HG02973 (cell line): Measurements from ENCODE around the gene PLD3.

Experiments
- ATAC-seq: cut with Tn5 transposase; IDR thresholded peaks from one replicate; pipeline ENCODE4 v1.9.1; 2021; ENCODE audit warnings: moderate library complexity; ENCODE audit not compliant: unreplicated experiment

The PLD3 gene, protein sequence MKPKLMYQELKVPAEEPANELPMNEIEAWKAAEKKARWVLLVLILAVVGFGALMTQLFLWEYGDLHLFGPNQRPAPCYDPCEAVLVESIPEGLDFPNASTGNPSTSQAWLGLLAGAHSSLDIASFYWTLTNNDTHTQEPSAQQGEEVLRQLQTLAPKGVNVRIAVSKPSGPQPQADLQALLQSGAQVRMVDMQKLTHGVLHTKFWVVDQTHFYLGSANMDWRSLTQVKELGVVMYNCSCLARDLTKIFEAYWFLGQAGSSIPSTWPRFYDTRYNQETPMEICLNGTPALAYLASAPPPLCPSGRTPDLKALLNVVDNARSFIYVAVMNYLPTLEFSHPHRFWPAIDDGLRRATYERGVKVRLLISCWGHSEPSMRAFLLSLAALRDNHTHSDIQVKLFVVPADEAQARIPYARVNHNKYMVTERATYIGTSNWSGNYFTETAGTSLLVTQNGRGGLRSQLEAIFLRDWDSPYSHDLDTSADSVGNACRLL

DNA sequence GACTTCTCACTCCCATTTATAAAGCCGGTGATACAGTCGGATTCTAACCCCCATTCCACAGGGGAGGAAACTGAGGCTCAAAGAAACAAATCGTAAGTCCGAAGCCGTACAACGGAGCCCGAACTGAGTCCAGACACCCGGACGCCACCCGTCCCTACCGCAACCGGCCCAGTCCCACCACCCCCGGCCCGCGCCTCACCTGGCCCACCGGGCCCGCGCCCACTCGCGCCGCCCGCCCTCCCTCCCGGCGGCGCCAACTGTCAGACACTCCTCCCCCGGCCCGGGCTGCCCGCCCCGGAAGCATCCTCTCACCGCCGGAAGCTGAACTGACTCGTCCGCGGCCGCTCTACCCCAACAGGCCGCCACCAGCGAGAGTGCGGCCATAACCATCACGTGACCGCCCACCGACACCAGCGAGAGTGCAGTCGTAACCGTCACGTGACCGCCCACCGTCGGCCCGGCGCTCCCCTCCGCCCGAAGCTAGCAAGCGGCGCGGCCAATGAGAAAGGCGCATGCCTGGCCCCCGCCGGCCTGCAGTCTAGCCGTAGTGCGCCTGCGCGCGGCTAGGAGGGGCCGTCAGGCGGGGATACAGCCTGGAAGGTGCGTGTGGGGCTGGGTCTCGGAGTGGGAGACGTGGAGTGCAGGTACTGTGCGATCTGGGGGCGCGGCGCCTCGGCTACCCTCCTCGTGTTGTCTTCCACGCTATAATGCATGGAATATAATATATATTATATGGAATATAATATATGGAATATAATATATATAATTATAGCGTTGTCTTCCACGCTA lies at the start of gene PLD3, which contains the start of gene C19orf47:
PLD3 (plus strand) TSS at position 571 of the 789 bp plus-strand sequence. CDS start 17,789 bp downstream, outside the sequence.
C19orf47 (minus strand) TSS at position 273 of the 789 bp plus-strand sequence. CDS start 6,540 bp downstream, outside the sequence.
- ATAC-seq, result peak; percentile 92

DNA sequence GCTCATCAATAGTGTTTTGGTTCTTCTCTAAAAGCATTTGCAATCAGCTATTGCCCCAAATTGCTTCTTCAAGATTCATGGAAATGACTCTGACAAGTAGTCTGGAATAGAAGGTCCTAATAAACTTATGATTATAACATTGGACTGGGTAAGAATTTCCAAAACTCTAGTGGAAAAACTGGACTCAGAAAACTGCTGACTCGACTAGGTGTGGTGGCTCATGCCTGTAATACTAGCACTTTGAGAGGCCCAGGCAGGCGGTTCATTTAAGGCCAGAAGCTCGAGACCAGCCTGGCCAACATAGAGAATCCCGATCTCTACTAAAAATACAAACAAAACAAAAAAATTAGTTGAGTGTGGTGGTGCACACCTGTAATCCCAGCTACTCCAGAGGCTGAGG lies 47.8 kb upstream of the PLD3 start:
- ATAC-seq, result no peak

DNA sequence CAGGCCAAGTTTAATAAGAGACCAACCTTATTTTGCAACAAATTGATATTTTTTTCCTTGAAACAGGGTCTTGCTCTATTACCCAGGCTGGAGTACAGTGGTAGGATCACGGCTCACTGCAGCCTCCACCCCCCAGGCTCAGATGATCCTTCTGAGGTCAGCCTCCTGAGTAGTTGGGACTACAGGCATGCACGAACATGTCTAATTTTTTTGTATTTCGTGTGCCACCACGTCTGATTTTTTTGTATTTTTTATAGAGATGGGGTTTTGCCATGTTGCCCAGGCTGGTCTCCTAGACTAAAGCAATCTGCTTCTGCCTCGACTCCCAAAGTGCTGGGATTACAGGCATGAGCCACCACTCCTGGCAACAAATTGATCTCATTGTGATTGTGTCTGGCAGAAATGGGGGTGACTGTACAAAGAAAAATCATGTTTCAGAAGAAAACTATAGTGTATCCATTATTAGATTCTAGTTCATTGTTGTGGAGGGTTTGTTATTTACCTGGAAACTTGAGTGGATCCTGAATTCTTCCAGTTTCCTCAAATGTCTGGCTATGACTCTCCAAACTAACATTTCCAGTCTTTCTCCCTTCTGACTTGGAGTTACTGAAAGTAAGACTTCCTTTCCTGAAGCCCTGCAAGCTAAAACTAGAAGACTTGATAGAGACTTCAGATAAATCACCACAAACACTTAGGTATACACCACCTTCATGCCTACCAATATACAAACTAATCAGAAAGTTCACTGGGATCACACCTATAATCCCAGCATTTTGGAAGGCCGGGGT lies 46.1 kb upstream of the PLD3 start:
- no peak for ATAC-seq

DNA sequence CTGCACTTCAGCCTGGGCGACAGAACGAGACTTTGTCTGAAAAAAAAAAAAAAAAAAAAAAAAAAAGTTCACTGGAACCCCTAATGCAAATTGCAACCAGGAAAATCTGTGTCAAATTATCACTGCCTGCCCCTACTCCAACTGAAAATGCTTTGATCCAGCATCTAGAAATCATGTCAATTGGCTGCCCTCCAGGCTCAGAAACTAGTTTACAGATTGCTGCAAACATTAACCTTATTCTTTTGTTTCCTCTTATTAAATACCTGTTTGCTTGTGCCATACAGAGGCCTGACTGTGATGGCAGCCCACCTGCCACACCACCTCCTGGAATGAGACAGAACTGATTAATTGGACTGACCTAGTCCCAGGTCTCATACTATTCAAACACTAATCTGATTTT lies 44.7 kb upstream of the PLD3 start:
- no peak for ATAC-seq

DNA sequence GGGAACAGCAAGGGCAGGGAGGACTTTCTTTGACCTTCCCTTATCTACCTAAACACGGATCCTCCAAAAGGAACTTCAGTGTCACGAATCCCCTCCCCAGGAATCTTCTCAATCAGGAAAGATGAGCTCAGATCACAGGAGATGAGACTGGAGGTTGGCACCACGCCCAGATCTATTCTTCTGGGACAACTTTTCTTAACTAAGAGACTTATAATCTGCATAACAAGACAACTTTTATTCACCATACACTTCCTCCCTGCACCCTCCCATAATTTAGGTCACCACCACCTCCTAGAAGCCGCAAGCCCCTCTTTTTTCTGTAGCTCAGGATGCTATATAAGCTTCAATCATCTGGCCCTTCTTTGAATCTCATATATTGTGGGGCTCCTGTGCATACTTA lies 44.2 kb upstream of the PLD3 start:
- no peak for ATAC-seq

DNA sequence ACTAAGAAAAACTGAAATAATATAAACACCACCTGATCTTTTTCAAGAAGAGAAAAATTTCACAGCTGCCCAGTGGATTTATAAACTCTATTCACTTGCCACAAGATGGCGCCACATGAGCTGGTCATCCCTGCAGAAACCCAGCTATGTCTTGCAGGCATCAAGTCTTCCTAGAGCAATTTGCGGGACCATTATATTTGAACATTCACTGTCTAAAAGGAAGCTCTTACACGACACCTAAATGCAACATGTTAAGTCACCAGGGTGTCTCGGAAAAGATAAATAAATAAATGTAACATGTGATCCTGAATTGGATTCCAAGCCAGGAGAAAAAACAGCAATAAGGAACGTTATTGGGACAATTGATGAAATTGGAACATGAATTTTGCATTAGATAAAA lies 43.1 kb upstream of the PLD3 start:
- no peak for ATAC-seq

DNA sequence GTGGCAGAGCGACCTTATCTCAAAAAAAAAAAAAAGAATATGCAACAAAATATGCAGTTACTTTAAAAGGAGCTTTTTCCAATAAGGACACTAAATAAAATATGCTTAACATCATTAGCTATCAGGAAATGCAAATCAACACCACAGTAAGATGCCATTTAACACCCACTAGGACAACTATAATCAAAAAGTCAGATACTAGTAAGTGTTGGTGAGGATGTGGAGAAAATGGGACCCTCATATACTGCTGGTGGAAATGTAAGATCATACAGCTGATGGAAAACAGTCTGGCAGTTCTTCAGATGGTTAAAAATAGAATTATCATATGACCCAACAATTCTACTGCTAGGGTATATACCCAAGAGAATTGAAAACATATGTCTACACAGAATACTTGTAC lies 38.8 kb upstream of the PLD3 start:
- no peak for ATAC-seq

DNA sequence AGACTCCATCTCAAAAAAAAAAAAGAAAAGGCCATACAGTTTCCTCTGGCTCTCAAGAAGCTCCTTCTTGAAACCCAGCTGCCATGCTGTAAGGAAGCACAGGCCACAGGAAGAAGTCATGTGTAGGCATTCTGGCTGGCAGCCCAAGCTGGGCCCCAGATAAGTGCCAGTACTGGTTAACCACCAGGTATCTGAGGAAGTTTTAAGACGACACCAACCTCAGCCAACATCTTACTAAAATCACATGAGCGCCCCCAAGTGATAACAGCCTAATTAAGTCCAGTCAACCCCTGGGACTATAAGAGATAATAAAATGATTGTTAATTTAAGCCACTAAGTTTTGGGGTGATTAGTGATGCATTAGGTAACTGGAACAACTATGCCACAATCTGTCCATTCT lies 36.0 kb upstream of the PLD3 start:
- ATAC-seq, result no peak

DNA sequence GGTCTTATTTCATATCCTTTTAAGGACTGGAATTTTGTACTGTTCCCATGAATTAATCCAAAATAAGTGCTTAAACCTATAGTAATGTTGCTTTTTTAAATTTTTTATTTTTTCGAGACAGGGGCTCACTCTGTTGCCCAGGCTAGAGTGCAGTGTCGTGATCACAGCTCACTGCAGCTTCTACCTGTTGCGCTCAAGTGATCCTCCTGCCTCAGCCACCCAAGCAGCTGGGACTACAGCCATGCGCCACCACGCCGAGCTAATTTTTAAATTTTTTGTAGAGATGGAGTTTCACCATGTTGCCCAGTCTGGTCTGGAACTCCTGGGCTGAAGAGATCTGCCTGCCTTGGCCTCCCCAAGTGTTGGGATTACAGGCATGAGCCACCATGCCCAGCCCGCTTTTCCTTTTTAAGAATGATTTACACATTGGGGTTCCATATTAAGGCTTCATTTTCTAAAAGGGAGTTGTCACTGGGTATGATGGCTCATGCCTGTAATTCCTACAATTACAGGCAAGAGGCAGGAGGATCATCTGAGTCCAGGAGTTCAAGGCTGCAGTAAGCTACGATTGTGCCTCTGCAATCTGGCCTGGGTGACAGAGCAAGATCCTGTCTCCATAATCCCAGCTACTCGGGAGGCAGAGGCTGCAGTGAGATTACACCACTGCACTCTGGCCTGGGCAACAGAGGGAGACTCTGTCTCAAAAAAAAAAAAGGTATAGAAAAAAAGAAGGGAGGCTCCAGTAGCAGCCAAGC lies 35.1 kb upstream of the PLD3 start:
- no peak for ATAC-seq

DNA sequence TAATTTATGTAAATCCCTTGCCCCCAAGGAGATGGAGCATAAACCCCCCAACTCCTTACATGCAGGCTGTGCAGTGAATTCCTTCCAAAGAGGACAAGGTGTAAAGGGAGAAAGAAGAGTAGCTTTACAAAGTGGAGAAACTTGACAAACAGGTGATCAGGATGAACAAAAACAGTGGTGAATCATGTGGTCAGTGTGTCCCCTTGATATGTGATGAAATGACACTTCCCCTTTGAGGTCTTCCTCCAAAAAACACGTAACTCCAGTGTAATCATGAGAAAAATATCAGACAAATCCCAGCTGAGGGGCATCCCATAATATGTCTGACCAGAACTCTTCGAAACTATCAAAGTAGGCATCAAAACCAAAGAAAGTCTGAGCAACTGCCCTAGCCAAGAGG lies 33.8 kb upstream of the PLD3 start:
- ATAC-seq, result no peak

DNA sequence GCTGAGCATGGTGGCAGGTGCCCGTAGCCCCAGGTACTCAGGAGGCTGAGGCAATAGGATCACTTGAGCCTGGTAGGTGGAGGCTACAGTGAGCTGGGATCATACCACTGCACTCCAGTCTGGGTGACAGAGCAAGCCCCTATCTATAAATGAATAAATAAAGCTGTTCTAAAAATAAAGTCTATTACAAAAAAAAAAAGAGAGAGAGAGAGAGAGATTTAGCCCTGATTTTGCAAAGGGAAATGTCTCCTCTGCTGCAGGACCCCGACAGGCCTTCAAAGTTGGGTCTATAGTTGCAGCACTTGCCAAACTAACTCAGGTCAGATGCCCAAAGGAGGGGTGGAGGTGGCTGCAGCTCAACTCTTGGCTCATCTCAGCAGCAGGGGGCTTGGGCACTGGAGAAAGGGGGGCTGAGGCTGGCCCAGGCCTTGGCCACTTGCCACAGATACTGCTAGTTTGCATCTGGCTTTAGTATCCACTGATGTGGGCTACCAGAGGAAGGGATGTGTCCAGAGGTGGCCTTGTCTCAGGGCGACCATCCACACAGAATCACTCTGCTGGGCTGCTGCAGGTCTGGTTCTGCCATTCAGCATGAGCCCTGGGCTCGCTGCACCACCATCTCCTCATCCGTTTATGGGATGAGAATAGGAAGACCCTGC lies 32.6 kb upstream of the PLD3 start:
- no peak for ATAC-seq

DNA sequence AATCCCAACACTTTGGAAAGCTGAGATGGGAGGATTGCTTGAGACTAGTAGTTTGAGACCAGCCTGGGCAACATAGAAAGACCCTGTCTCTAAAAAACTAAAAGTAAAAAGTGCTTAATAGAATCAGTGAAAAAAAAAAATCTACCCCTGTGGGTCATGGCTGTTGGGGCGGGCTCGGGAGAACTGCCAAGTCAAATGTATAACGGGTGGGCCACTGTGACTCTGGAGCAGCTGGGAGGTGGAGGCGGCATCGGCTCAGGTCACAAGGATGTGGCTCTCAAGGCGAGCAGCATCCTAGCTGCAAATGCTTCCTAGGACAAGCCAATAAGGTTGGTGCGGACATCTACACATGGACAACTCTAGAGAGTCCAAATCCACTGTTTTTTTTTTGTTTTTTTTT lies 31.2 kb upstream of the PLD3 start:
- ATAC-seq, result no peak

DNA sequence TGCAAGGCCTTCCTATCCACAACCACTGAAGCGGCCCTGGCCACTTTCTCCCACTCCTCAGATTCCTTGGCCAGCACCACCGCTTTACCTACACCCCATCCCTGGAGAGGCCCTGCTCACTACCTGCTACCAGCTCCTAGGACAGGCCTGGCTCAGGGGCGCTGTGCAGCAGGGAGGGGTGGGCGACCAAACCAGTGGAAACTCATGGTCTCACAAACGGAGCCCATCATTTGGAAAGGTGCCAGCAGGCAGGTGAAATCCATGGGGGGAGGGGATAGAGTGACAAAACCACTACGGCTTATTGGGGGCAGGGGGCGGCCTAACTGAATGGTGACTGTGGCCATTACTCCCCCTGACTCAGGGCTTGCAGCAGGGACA lies 27.9 kb upstream of the PLD3 start:
- no peak for ATAC-seq

DNA sequence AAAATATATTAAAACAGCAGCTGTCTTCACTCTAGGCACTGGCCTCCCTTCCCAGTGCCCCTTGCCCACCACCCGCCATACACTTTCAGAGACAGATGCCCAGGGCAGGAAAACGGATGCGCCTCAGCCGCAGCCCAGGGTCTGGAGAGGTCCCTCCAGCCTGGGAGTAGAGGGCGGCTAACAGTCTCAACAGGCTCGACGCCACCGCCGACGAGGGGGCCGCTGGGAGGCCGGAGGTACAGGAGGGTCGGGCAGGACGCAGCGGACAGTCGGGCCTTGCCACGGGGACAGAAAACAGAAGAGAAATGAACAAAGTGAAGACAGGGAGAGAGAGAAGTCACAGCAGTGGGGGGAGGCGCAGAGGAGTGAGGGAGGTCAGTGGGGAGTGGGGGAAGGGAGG lies 27.4 kb upstream of the PLD3 start:
- no peak for ATAC-seq

DNA sequence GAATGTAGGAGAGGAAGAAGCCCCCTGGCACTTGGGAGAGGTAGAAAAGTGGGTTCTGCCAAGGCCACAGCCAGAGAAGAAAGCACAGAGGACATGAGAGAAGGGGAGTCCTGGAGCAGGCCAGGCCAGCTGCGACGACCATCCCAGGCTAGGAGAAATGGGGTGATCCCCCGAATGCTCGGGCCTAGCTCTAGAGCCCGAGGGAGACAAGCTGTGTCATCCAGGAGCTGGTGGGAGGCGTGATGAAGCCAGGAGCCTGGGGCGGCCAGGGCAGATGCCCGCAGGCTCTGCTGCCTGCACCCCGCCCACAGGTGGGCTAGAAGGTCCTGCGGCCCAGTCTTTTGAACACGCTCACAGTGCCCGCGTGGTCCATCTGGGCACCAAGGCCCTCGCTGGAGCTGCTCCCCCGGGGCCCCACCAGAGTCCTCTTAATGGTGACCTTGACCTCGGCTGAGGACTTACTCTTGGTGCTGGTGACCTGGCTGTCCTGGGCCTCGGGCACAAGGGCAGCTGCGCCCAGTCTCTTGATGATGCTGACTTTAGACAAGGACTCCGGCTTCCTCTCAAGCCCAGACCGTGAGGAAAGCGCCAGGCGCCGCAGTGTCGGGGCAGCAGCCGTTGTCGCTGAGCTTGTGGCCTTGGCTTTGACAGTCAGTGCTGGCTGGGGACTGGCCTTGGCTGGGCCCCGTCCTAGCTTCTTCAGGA lies 26.8 kb upstream of the PLD3 start:
- ATAC-seq, result no peak

DNA sequence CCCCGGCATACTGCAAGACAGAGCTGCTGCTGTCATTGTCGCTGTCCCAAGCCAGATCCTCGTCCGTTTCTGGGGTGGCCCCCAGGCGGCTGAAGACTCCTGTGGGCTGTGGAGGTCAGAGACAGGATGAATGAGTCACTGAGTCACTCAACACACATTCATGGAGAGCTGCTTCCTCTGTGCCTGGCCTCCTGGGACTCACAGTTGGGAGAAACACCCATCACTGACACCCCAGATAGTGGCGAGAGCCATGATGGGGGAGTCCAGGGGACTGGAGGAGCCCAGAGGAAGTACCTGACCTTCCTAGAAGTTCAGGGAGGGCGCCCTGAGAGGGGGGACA lies 26.3 kb upstream of the PLD3 start:
- no peak for ATAC-seq

DNA sequence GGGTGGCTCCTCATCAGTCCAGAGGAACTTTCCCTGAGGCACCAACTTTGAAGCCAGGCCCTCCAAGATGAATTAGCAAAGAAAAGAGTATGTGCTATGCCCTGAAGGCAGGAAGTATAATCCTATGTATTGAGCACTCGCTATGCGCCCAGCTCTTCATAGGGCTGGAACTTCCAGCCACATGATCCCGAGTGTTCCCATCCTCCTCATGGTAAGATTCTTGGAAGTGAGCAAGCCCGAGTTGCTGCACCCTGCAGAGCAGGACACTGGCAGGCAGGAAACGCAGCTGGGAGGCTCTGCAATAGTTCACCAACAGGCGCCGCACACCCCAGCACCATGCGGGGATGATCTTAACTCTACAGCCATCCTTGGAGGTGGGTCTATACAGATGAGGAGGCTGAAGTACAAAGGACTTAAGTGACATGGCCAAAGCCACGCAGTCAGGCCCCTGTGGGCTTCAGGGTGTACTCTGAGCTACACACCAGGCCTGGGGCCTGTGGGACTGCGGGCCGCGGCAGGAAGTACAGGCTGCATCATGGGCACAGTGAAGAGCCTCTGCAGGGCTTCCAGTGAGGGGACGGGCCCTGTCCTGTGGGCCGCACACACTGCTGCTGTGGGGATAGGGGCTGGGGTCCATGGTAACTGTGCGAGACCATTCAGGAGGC lies 25.4 kb upstream of the PLD3 start:
- no peak for ATAC-seq

DNA sequence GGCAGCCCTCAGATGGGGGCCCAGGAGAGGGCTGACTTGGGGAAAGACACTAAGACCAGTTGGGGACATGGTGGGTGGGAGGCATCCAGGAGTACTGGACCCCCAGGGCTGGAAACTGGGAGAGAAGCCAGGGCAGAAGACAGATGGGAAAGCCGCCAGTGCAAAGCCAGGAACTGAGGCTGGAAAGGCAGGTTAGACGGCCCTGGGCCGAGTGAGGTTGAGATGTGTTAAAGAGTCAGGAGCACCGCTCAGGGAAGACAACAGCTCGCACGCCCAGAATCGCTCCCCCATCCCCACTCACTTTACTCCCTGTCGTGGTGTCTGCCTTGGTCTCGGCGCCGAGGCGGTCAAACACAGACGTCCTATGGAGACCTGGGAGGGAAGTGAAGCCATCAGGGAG lies 24.8 kb upstream of the PLD3 start:
- no peak for ATAC-seq

DNA sequence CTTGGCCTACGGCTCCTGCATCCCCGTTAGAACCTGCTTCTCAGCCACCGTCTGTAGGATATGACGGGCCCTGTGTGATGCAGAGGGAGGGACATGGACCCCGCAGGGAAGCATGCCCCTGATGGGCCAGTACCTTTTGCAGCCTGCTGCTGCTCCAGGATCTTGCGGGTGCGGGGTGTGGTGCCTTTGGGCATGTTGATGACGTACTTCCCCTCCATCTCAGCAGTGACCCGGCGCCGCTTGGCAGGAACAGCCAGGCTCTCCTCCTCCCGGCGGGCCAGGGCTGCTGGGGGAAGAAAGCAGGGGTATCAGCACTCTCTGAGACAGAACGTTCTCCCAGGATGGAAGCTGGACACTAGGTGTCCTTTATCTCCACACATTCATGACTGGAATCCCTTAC lies 22.3 kb upstream of the PLD3 start:
- no peak for ATAC-seq
